K562 (cell line): ENCODE results near the gene VEGFA. TPM values are rescaled to one million over a fixed set of nuclear protein-coding genes. Genes with fewer than 3 reads are reported as not detected.

Source experiments
- BMI1 ChIP-seq: fragments of 150-350 bp; IDR thresholded peaks from 2 replicates; pipeline ENCODE4 v1.6.1; 2014; ENCODE audit warnings: low read length
- CBX1 ChIP-seq: sonication (generic); IDR thresholded peaks from 2 replicates; pipeline ENCODE4 v1.6.1; 2016; ENCODE audit warnings: antibody characterized with exemption, low read depth, mild to moderate bottlenecking
- FOXA3 ChIP-seq, 2 experiments: fragments of 450-650 bp in 1 of 2; sonication (generic) in 1 of 2; formaldehyde crosslinking; IDR thresholded peaks in 1 of 2; conservative IDR thresholded peaks in 1 of 2; 2 replicates each; pipeline versions ENCODE4 v1.4.0 to v1.8.0; 2020 to 2022; ENCODE audit warnings: mild to moderate bottlenecking in 2 of 2, missing genetic modification reagents in 1 of 2
- GATA2 ChIP-seq: sonication (generic); formaldehyde crosslinking; IDR thresholded peaks from 2 replicates; pipeline ENCODE4 v1.4.0; 2020; ENCODE audit warnings: mild to moderate bottlenecking, missing genetic modification reagents
- JUNB ChIP-seq: fragments of 450-650 bp; formaldehyde crosslinking; conservative IDR thresholded peaks from 2 replicates; pipeline ENCODE4 v1.4.0; 2020; ENCODE audit warnings: mild to moderate bottlenecking
- KDM2B ChIP-seq: fragments of 250-450 bp; sonication (Bioruptor Pico); IDR thresholded peaks from 2 replicates; pipeline ENCODE4 v1.8.0; 2021; ENCODE audit warnings: mild to moderate bottlenecking, moderate library complexity
- NBN ChIP-seq: fragments of 450-650 bp; IDR thresholded peaks from 2 replicates; pipeline ENCODE4 v1.6.1; 2016; ENCODE audit warnings: low read depth, mild to moderate bottlenecking
- PCBP2 ChIP-seq: fragments of 200-400 bp; formaldehyde crosslinking; IDR thresholded peaks from 2 replicates; pipeline ENCODE4 v1.6.1; 2018; ENCODE audit warnings: low read length, low read depth, mild to moderate bottlenecking, moderate library complexity; ENCODE audit not compliant: poor library complexity, severe bottlenecking
- SIX5 ChIP-seq, 2 experiments: IDR thresholded peaks; 2 replicates each; pipeline ENCODE4 v1.6.1; 2011; ENCODE audit warnings: low read length in 2 of 2, borderline replicate concordance in 1 of 2, low read depth in 1 of 2, mild to moderate bottlenecking in 1 of 2, moderate library complexity in 1 of 2; ENCODE audit not compliant: insufficient read depth in 1 of 2
- SUPT5H ChIP-seq: fragments of 450-650 bp; IDR thresholded peaks from 2 replicates; pipeline ENCODE4 v1.6.1; 2016
- TARDBP ChIP-seq: fragments of 450-650 bp; IDR thresholded peaks from 2 replicates; pipeline ENCODE4 v1.6.1; 2016
- TOE1 ChIP-seq, 2 experiments: fragments of 450-650 bp in 1 of 2; sonication (generic) in 1 of 2; formaldehyde crosslinking in 1 of 2; IDR thresholded peaks; 2 replicates each; pipeline versions ENCODE4 v1.7.1 to v1.8.0; 2016 to 2022; ENCODE audit warnings: borderline replicate concordance in 2 of 2, mild to moderate bottlenecking in 2 of 2, antibody characterized with exemption in 1 of 2, inconsistent platforms in 1 of 2, low read depth in 1 of 2, missing genetic modification reagents in 1 of 2, moderate library complexity in 1 of 2
- USF2 ChIP-seq: sonication (generic); formaldehyde crosslinking; IDR thresholded peaks from 2 replicates; pipeline ENCODE4 v1.5.0; 2020; ENCODE audit warnings: missing genetic modification reagents
- ZNF134 ChIP-seq: fragments of 250-450 bp; sonication (Bioruptor Pico); conservative IDR thresholded peaks from 2 replicates; pipeline ENCODE4 v1.4.0; 2020
- polyA plus RNA-seq, 8 experiments: library from polyadenylated mRNA; depleted of rRNA in 4 of 8; stranded (reverse) in 5 of 8; unstranded in 3 of 8; fragments of >200 nt; fragmentation: Nextera tagmentation in 2 of 8; fragmentation: Illumina TruSeq in 1 of 8; extraction: Ambion mirVana in 2 of 8; extraction: Trizol in 1 of 8; gene quantifications; 2 replicates each; pipeline versions ENCODE4 v1.2.1 to v1.2.3, GENCODE V29; 2011 to 2014; ENCODE audit warnings: inconsistent platforms in 1 of 8, missing spikeins in 1 of 8
- total RNA-seq, 7 experiments: library from RNA; depleted of rRNA in 6 of 7; stranded (reverse); fragments of >200 nt in 6 of 7; fragmentation: Illumina TruSeq in 2 of 7; extraction: Trizol in 2 of 7; gene quantifications; 2 replicates each; pipeline versions ENCODE4 v1.2.1 to v1.2.3, GENCODE V29; 2011 to 2021; ENCODE audit warnings: low replicate concordance in 1 of 7
- TF ChIP-seq, protein P1 (sequence below): fragments of 250-450 bp; sonication (Bioruptor Pico); IDR thresholded peaks from 2 replicates; pipeline ENCODE4 v1.9.0; 2021; ENCODE audit warnings: mild to moderate bottlenecking, inconsistent platforms
- TF ChIP-seq, protein P2 (sequence below): fragments of 250-450 bp; sonication (Bioruptor Pico); IDR thresholded peaks from 2 replicates; pipeline ENCODE4 v1.8.0; 2021; ENCODE audit warnings: moderate library complexity, mild to moderate bottlenecking, inconsistent platforms

The VEGFA gene
- total and polyA plus RNA-seq, 9 of the 15 experiments (the other 6 are each of a cell fraction or from before 2014, with no cell fraction given), result 14.0 to 271 (median 124) TPM

GRCh38 chr6:43738877-43739641 lies 31.0 kb upstream of the VEGFA start (continued):
- TF ChIP-seq FOXA3 (CRISPR knock-in tag; conservative IDR thresholded peaks at IDR 0.05 in 1 of 2, IDR thresholded peaks at IDR 0.05 in 1 of 2), result peak in 1 of 2 experiments; percentile 68; a peak in 1 of 4 replicates
- TF ChIP-seq NBN, result no peak
- TF ChIP-seq TARDBP, result no peak
- TF ChIP-seq, protein P1, sequence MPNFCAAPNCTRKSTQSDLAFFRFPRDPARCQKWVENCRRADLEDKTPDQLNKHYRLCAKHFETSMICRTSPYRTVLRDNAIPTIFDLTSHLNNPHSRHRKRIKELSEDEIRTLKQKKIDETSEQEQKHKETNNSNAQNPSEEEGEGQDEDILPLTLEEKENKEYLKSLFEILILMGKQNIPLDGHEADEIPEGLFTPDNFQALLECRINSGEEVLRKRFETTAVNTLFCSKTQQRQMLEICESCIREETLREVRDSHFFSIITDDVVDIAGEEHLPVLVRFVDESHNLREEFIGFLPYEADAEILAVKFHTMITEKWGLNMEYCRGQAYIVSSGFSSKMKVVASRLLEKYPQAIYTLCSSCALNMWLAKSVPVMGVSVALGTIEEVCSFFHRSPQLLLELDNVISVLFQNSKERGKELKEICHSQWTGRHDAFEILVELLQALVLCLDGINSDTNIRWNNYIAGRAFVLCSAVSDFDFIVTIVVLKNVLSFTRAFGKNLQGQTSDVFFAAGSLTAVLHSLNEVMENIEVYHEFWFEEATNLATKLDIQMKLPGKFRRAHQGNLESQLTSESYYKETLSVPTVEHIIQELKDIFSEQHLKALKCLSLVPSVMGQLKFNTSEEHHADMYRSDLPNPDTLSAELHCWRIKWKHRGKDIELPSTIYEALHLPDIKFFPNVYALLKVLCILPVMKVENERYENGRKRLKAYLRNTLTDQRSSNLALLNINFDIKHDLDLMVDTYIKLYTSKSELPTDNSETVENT (CRISPR knock-in tag), result no peak
- no peak for TF ChIP-seq PCBP2
- no peak for TF ChIP-seq TOE1 (IDR thresholded peaks at IDR 0.05; ENCODE audit: borderline replicate concordance)
- no peak for TF ChIP-seq TOE1 (CRISPR knock-in tag; IDR thresholded peaks at IDR 0.05; ENCODE audit: borderline replicate concordance, low read depth)
- TF ChIP-seq JUNB (CRISPR knock-in tag), result no peak
- TF ChIP-seq, protein P2, sequence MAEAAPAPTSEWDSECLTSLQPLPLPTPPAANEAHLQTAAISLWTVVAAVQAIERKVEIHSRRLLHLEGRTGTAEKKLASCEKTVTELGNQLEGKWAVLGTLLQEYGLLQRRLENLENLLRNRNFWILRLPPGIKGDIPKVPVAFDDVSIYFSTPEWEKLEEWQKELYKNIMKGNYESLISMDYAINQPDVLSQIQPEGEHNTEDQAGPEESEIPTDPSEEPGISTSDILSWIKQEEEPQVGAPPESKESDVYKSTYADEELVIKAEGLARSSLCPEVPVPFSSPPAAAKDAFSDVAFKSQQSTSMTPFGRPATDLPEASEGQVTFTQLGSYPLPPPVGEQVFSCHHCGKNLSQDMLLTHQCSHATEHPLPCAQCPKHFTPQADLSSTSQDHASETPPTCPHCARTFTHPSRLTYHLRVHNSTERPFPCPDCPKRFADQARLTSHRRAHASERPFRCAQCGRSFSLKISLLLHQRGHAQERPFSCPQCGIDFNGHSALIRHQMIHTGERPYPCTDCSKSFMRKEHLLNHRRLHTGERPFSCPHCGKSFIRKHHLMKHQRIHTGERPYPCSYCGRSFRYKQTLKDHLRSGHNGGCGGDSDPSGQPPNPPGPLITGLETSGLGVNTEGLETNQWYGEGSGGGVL (CRISPR knock-in tag), result no peak
- TF ChIP-seq SIX5 (IDR thresholded peaks at IDR 0.05; ENCODE audit: borderline replicate concordance in 1 of 2, insufficient read depth in 1 of 2, low read depth in 1 of 2, low read length in 2 of 2), result no peak
- TF ChIP-seq USF2 (CRISPR knock-in tag), result no peak
- TF ChIP-seq BMI1, result no peak
- peak; percentile 88; the same call in 1 of the 2 replicates for TF ChIP-seq CBX1
- TF ChIP-seq KDM2B (CRISPR knock-in tag), result no peak
- TF ChIP-seq GATA2 (CRISPR knock-in tag), result no peak
- TF ChIP-seq SUPT5H, result no peak
- TF ChIP-seq ZNF134 (CRISPR knock-in tag), result peak; percentile 47; the same call in 1 of the 2 replicates
